Activated T-cell treated with anti-CD3 and anti-CD28 coated beads for 48 hours (primary cell): ENCODE results near the gene TSPAN17.
"Not testable (repeated sequence)": the region's sequence is repeated elsewhere in the genome, so short reads cannot be mapped to it uniquely, and the experiment has no call there.

Experiments
- DNase-seq: peaks from one replicate; pipeline ENCODE4 v3.0.0-alpha.2; 2020; ENCODE audit warnings: low read depth

The TSPAN17 gene

GRCh38 chr5:176680226-176680563 is 32.9 kb downstream of the TSPAN17 start:
- DNase-seq = no peak

DNA sequence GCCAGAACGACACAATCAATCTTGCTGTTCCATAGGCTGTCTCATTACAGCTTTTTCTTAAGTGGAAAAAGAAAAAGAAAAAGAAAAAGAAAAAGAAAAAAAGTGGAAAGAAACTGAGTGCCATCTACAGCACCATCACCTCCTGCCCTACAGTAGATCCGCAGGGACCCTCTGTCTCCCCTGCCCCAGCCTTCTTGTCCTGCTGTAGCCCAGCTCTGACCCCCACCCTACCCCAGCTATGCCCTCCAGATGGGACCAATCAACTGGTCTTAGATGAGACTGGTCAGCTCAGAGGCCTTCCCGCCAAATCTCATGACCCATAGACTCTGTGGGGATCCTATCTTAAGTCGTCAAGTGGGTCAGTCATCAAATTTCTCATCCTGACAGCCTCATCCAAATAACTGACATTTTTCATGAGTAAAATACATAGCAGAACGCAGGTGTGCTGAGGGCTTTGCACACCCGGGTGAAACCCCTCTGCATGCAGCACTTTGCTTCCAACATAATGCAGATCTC is 34.8 kb downstream of the TSPAN17 start:
- DNase-seq = no peak

DNA sequence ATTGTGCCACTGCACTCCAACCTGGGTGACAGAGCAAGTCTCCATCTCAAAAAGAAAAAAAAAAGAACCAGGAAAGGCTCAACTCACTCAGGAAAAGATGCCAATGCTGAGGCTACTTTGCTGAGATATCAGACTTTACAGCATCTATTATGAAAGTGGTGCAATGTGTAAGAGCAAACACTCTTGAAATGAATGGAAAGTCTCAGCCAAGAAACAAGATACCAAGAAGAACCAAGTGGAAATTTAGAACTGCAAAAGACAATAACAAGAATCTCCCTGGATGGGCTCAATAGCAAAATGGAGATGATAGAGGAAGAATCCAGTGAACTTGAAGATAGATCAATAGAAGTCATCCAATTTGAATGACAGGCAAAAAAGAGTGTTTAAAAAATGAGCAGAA is 37.7 kb downstream of the TSPAN17 start:
- DNase-seq = no peak

DNA sequence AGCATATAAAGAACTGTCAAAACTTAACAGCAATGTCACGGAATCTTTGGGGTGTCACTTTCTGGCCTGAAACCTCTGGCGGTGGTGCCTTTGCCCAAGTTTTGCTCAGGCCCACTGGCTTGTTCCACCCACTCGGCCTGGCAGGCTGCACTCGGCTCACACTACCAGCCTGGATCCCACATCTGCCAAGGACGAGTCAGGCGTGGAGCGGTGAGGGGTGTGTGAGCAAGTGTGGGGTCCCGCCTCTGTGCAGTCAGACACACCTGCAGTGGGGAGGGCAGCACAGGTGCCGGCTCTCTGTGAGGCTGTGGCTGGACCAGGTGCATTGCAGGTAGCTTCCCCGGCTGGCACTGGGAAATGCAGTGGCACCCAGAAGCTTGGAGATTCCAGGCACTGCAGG is 40.0 kb downstream of the TSPAN17 start:
- no peak for DNase-seq

GRCh38 chr5:176687881-176688280 is 40.6 kb downstream of the TSPAN17 start:
- no peak for DNase-seq

- no peak for DNase-seq
Observed at GRCh38 chr5:176690911-176691310, 43.6 kb downstream of the TSPAN17 start.

DNA sequence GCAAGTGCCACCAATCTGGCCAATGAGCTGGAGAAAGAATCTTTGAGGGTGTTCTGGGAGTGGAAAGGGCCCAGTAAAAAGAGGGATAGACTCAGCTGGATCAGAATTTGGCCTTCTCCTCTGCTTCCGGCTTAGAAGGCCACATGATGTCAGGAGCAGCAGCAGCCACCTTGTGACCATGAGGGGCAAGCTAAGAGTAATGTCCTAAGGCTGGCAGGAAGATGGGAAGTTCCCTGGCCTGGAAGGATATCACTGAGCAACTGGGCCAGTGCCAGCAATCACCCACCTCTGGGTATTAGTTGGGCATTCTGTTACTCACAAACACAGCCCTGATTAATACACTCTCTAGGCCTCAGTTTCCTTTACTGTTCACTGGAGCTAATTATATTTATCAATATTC is 44.2 kb downstream of the TSPAN17 start:
- no peak for DNase-seq

- DNase-seq = no peak
Observed at GRCh38 chr5:176692326-176692725, 45.0 kb downstream of the TSPAN17 start.

DNA sequence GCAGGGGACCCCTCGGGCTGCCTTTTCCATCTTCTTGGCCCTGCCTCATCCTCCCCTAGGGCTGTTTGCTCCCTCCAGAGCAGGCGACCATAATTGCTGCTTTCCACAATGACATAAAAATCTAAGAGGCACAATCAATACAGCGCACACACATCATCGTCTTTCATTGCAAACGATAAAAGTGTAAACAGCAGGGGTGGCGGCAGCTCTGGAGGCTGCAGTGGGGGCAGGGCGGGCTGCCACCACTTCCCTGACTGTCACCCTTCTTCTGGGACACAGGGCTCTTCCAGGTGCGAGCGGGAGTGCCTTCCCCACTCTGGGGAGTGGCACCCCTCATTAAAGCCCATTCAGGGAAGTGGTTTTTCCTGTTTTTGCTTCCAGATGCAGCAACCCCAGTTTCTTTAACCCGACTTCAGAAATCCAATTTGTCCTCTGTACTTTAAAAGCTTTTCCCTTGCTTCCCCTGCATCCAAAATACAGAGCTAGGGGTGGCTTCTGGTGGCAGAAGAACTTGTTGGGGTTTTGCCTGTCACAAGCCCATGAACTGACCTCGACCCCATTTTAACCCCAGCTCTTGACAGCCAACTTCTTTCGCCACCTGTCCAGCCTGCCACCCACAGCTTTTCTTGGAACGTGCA is 45.7 kb downstream of the TSPAN17 start:
- DNase-seq = no peak

DNA sequence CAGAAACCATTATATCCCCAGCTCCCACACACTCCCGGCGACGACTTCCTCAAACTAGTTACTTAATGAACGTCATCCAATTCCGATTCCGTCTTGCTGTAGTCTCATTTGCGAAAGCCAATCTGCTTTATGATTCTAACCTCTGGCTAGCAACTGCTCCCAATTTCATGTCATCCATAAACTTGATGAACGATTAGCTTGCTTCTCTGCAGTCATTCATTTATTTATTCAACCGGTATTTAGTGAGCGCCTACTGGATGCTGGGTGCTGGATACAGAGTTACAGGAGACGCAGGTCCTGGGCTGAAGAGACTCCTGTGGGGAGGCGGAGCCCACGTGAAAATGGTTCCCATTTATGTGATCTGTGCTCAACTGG is 46.2 kb downstream of the TSPAN17 start:
- no peak for DNase-seq

- DNase-seq = no peak
Observed at GRCh38 chr5:176694146-176694545, 46.9 kb downstream of the TSPAN17 start.

DNA sequence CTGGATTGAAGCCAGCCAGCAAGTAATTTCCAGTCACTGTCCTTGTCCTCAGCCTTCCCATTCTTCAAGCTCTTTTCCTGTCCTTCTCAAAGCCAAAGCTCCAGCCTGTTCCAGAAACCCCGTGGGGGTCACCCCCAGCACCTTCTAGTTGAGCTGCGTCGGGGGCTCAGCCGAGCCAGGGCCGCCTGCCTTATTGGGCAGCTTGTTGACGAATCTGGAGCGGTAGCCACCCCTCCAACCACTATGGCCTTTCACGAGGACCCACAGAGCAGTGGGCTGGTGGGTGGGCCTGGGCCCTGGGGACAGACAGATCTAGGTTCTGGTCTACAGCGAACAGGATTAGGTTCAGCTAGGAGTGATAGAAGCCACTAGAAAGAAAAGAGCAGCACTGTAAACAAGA is 47.3 kb downstream of the TSPAN17 start:
- DNase-seq = no peak

GRCh38 chr5:176695073-176695472 is 47.8 kb downstream of the TSPAN17 start:
- DNase-seq = no peak

DNA sequence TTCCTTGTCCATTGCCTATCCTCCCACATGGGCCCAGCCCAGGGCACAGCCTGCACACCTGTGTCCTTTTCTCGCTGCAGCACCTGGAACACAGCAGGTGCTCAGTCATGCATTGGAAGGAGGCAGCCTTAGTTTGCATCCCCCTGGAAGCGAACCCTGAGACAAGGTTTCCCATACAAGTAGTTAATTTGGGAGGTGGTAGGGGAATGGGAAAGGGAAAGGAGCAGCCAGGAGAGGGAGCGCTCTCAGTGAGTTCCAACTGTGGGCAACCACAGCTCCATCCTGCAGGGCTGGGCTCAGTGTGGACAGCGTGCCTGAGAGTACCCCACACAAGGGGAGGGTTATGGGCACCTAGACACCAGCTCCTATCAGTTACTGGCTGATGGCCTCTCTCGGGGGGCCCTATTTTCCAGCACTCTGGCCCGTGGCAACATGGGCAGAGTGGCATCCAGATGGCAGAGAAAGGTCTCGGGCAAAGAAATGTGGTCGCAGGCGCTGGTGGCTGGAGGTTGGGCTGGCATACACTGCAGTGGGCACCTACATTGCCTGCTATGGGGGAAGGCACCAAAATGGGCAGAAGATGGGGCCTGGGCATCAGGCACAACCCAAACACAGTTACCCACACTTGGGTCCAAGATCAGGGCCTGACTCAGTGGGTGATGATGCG is 50.1 kb downstream of the TSPAN17 start:
- DNase-seq = no peak

DNA sequence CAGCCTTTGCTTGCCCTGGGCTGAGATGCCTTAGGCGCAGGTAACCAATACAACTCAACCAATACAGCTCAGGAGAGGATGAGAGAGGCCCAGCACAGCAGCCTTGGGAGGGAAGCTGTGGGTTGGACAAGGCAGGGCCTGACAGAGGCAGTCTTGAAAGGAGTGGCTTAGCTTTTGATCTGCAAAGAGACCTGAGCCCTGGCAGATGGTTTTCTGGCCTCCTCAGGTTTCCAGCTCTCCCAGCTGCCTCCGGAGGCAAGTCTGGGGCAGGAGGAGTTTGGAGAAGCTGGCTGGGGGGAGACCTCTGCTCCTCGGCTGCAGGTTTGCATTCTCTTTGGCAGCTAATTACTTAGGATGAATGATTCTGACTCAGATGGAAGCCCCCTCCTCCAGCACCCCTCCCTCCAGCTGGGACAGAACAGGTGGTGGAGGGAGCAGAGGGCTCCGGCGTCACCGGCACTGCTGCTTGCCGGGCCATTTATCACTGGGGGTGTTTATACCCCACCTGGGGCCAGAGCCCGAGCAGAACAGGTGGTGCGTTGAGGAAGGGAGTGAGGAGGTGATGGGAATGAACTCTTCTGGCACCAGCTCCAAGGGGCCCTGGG is 50.8 kb downstream of the TSPAN17 start:
- DNase-seq = no peak

GRCh38 chr5:176699446-176699845 is 52.2 kb downstream of the TSPAN17 start:
- not testable (repeated sequence) for DNase-seq

GRCh38 chr5:176700239-176700847 is 53.1 kb downstream of the TSPAN17 start:
- DNase-seq = peak; percentile 6

DNA sequence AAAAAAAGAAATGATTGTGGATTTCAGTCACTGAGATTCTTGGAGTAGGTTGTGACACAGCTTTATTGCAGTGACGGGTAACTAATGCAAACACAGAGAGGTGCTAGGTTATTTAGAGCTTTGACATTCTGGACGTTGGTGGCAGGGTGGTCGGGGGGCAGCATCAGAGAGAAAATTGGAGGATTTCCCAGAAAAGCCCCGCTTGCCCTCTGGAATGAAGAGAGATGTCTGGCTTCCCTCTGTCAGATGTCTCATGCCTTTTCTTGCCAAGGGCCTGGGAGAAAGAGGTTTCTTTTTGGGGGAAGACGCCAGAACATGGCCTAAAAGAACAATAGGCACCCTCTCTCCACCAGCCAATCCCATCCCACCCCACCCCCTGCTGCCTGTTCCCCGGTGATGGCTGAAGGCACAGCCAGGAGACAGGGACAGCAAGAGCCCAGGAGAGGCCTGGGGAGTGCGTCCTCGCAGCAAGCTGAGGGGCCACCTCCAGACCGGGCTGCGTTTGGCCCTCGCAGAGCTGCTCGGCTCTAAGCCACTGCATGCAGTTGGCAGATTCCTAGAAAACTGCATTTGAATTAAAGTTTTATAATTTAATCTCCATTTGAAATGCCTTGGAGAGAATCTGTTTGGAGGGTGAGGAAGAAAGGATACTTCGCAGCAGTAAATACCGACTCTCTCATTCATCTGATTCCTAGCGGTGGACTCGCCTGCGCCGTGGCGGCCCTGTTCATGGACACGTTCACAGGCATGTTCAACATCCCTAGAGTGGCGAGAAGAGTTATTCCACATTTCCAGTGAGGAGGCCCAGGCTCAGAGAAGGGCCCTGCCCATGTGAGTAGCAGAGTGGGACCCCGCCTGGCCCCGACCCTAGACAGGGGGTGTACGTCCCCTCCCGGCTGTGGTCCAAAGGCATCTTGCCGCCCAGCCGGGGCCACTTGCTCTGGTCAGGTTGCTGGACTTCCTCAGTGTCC is 55.7 kb downstream of the TSPAN17 start:
- DNase-seq = no peak

DNA sequence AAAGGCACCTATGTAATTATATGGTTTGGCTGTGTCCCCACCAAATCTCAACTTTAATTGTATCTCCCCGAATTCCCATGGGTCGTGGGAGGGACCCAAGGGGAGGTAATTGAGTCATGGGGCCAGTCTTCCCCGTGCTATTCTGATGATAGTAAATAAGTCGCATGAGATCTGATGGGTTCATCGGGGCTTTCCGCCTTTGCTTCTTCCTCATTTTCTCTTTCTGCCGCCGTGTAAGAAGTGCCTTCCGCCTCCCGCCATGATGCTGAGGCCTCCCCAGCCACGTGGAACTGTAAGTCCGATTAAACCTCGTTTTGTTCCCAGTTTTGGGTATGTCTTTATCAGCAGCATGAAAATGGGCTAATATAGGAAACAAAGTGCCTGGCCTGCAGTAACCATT is 56.6 kb downstream of the TSPAN17 start:
- DNase-seq = no peak

DNA sequence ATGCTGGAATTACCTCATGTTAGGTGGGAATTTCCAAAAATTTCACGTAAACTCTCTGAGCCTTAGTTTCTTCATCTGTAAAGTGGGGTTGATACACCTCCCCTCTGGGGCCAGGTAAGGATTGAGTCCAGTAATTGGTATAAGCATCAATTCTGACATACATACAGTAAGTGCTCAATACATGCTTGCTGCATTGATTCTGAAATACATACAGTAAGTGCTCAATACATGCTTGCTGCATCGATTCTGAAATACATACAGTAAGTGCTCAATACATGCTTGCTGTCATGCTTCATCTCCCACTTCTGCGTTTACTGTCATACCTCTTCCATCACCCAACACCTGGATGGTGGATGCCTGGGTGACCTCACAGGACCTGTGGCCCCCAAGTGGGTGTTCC is 57.1 kb downstream of the TSPAN17 start:
- no peak for DNase-seq

DNA sequence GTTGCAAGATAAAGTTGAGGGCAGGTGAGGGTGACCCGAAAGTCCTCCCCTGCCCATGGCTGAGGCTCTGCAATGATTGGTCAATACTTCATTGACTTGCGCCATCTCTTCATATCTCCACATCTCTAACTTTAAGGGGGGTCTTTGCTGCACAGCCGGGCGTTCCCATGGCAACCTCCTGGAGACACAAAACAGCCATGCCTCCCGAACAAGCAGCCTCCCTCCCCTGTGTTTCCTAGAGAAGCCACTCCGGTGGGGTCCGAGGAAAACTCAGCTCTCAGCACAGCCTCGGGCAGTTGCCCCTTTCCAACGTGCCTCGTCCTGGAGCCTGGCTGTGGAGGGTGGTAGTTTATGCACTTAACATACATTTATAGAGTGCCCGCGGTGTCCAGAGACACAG is 57.5 kb downstream of the TSPAN17 start:
- no peak for DNase-seq
